Loucy (cell line): ENCODE measurements around the gene DNAH17.

Experiments used
- H2AFZ ChIP-seq: fragments of 200-600 bp; sonication (generic); 2 replicates; pipeline ENCODE4 v1.6.0; 2016; ENCODE audit warnings: antibody characterized with exemption, mild to moderate bottlenecking, low read length, moderate library complexity
- H3F3A ChIP-seq: fragments of 200-600 bp; 2 replicates; pipeline ENCODE4 v1.6.0; 2016; ENCODE audit warnings: antibody characterized with exemption, low read depth, mild to moderate bottlenecking
- H3K27me3 ChIP-seq: fragments of 200-600 bp; sonication (generic); 2 replicates; pipeline ENCODE4 v1.6.1; 2014; ENCODE audit warnings: low read length, mild to moderate bottlenecking; ENCODE audit not compliant: insufficient read depth, poor library complexity, severe bottlenecking
- H3K36me3 ChIP-seq: fragments of 200-600 bp; sonication (generic); 2 replicates; pipeline ENCODE4 v1.6.1; 2016; ENCODE audit warnings: low read length; ENCODE audit not compliant: insufficient read depth
- H3K4me1 ChIP-seq: fragments of 200-600 bp; sonication (generic); 2 replicates; pipeline ENCODE4 v1.5.1; 2014; ENCODE audit warnings: low read length, mild to moderate bottlenecking; ENCODE audit not compliant: insufficient read depth, poor library complexity, severe bottlenecking
- H3K4me2 ChIP-seq: fragments of 200-600 bp; sonication (generic); 2 replicates; pipeline ENCODE4 v1.6.0; 2014; ENCODE audit warnings: antibody characterized with exemption, low read length, low read depth, mild to moderate bottlenecking; ENCODE audit not compliant: poor library complexity, severe bottlenecking
- H3K4me3 ChIP-seq: fragments of 200-600 bp; sonication (generic); 2 replicates; pipeline ENCODE4 v1.5.1; 2014; ENCODE audit warnings: low read length, mild to moderate bottlenecking, mixed read lengths; ENCODE audit not compliant: poor library complexity, severe bottlenecking
- H3K79me2 ChIP-seq: fragments of 200-600 bp; sonication (generic); 2 replicates; pipeline ENCODE4 v1.6.1; 2014; ENCODE audit warnings: low read length; ENCODE audit not compliant: insufficient read depth
- H3K9ac ChIP-seq: fragments of 200-600 bp; sonication (generic); 2 replicates; pipeline ENCODE4 v1.6.0; 2014; ENCODE audit warnings: mild to moderate bottlenecking, low read depth, low read length, moderate library complexity; ENCODE audit not compliant: poor library complexity, severe bottlenecking
- H3K9me2 ChIP-seq: fragments of 200-600 bp; sonication (generic); replicated peaks from 2 replicates; pipeline ENCODE4 v1.6.1; 2016; ENCODE audit warnings: low read depth, low read length, mixed read lengths
- H3K9me3 ChIP-seq: fragments of 200-600 bp; sonication (generic); 2 replicates; pipeline ENCODE4 v1.6.1; 2014; ENCODE audit warnings: mild to moderate bottlenecking, antibody characterized with exemption, low read length, low read depth; ENCODE audit not compliant: insufficient read depth
- H4K20me1 ChIP-seq: fragments of 200-600 bp; sonication (generic); 2 replicates; pipeline ENCODE4 v1.6.0; 2014; ENCODE audit warnings: antibody characterized with exemption, low read length, mild to moderate bottlenecking; ENCODE audit not compliant: insufficient read depth, poor library complexity, severe bottlenecking
- EZH2phosphoT487 ChIP-seq: fragments of 200-600 bp; IDR thresholded peaks from 2 replicates; pipeline ENCODE4 v1.6.1; 2018; ENCODE audit warnings: antibody characterized with exemption, mild to moderate bottlenecking, moderate library complexity, borderline replicate concordance
- TF ChIP-seq, protein P1 (sequence below): fragments of 200-600 bp; sonication (generic); conservative IDR thresholded peaks from 2 replicates; pipeline ENCODE4 v1.5.1; 2014; ENCODE audit warnings: mild to moderate bottlenecking, antibody characterized with exemption, low read length

DNAH17 gene

DNA sequence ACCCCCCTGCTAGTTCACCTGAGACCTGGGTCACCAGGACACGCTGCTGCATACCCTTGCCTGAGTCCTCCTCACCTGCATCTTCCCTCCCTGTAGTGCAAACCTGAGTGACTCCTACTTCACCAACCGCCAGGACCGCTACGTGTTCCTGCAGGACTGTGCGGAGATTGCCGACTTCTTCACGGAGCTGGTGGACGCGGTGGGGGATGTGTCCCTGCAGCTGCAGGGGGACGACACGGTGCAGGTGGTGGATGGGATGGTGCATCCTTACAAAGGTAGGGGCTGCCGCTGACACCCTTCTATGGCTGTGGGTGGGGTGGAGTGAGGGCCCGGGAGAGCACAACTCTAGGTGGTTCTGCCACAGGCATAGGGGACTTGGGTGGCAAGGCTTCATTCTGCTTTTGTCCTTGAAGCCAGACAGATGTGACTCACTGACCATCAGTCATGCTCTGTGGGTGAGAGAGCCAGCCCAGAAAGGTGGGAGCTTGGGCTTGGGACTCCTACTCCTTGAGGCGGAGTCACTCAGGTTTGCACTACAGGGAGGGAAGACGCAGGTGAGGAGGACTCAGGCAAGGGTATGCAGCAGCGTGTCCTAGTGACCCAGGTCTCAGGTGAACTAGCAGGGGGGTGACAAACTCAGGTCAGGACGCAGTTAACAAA is 176.5 kb downstream of the DNAH17 start:
- H3K4me3 ChIP-seq: no peak overlapping the region
- TF ChIP-seq EZH2phosphoT487: no peak
- TF ChIP-seq, protein P1, sequence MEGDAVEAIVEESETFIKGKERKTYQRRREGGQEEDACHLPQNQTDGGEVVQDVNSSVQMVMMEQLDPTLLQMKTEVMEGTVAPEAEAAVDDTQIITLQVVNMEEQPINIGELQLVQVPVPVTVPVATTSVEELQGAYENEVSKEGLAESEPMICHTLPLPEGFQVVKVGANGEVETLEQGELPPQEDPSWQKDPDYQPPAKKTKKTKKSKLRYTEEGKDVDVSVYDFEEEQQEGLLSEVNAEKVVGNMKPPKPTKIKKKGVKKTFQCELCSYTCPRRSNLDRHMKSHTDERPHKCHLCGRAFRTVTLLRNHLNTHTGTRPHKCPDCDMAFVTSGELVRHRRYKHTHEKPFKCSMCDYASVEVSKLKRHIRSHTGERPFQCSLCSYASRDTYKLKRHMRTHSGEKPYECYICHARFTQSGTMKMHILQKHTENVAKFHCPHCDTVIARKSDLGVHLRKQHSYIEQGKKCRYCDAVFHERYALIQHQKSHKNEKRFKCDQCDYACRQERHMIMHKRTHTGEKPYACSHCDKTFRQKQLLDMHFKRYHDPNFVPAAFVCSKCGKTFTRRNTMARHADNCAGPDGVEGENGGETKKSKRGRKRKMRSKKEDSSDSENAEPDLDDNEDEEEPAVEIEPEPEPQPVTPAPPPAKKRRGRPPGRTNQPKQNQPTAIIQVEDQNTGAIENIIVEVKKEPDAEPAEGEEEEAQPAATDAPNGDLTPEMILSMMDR: no peak
- H3K36me3 ChIP-seq: peaks cover 97% of the 10 kb centered on the region
- H3K27me3 ChIP-seq: no peaks in the 10 kb centered on the region
- H3K4me2 ChIP-seq: no peak overlapping the region
- no peaks in the 10 kb centered on the region for H3K4me1 ChIP-seq
- H2AFZ ChIP-seq: no peak overlapping the region
- H3K9me2 ChIP-seq: no peaks in the 10 kb centered on the region
- no peaks in the 10 kb centered on the region for H3F3A ChIP-seq
- no peak overlapping the region for H3K9ac ChIP-seq
- H4K20me1 ChIP-seq: peaks cover 4% of the 10 kb centered on the region
- peaks cover 9% of the 10 kb centered on the region; the same call in 1 of the 2 replicates for H3K79me2 ChIP-seq
- H3K9me3 ChIP-seq: no peaks in the 10 kb centered on the region

DNA sequence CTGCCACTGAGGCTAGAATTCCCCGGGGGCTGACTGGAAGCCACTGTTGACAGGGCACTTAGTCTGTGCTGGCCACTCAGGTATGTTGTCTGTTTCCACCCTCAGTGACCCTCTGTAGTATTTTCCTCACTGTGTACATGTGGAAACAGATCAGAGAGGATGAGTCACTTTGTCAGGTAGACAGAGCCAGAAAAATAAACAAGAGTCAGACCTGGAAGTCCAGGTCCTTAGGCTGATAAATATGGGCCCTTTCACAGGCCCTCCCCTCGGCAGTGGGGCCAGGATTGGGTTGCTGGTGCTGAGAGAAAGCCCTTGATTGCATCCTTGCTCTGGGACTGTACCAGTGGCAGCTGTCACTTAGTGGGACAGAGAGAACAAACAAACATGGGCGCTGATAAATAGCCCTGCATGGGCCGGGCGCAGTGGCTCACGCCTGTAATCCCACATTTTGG is 177.5 kb downstream of the DNAH17 start:
- Histone ChIP-seq H3F3A (no peaks in the 10 kb centered on the region), H3K9me3 (no peaks in the 10 kb centered on the region), H2AFZ (no peak overlapping the region), H4K20me1 (peaks cover 13% of the 10 kb centered on the region), H3K4me3 (no peak overlapping the region), H3K9me2 (no peaks in the 10 kb centered on the region), H3K27me3 (no peaks in the 10 kb centered on the region), H3K4me1 (no peaks in the 10 kb centered on the region), H3K9ac (no peak overlapping the region), H3K4me2 (no peak overlapping the region), H3K79me2 (peaks cover 18% of the 10 kb centered on the region; the same call in 1 of the 2 replicates), H3K36me3 (peaks cover 97% of the 10 kb centered on the region)
- no peak for TF ChIP-seq EZH2phosphoT487
- TF ChIP-seq, protein P1: no peak

DNA sequence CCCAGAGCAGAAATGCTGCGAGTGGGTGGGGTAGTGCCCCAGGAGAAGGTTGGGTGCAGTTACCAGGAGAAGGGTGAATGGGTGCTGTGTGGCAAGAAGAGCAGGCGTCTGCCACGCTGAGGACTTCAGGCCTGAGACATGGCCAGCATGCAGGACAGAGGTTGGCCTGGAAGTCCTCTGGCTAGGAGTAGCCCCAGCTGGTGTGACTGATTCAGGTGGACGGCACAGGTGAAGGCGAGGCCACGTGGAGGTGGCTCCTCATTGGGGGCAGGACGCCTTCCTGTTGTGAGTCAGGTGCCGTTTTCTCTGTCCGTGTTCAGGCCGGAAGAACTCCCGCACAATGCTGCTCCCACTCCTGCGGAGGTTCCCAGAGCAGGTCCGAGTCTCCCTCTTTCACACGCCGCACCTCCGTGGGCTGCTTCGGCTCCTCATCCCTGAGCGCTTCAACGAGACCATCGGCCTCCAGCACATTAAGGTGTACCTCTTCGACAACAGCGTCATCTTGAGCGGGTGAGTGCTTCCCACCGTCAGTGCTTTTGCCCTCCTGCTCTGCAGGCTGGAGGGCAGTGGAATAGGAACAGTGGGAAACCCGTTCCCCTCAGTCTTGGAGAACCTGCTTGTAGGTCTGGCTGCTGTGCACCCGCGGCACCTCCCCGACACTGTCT is 178.0 kb downstream of the DNAH17 start:
- no peaks in the 10 kb centered on the region for H3K4me1 ChIP-seq
- no peak overlapping the region for H2AFZ ChIP-seq
- H3K79me2 ChIP-seq: peaks cover 23% of the 10 kb centered on the region; the same call in 1 of the 2 replicates
- no peak overlapping the region for H3K4me3 ChIP-seq
- H4K20me1 ChIP-seq: peaks cover 15% of the 10 kb centered on the region
- no peaks in the 10 kb centered on the region for H3K9me2 ChIP-seq
- no peak overlapping the region for H3K4me2 ChIP-seq
- H3K27me3 ChIP-seq: no peaks in the 10 kb centered on the region
- no peak for TF ChIP-seq EZH2phosphoT487
- TF ChIP-seq, protein P1: no peak
- H3K9ac ChIP-seq: no peak overlapping the region
- H3K9me3 ChIP-seq: no peaks in the 10 kb centered on the region
- no peaks in the 10 kb centered on the region for H3F3A ChIP-seq
- peaks cover 97% of the 10 kb centered on the region for H3K36me3 ChIP-seq
